ENCODE data around the gene ZGRF1.
A peak's percentile ranks its signal among the peaks of the same experiment; 100 is the strongest.
"Not testable (repeated sequence)": the region's sequence is repeated elsewhere in the genome, so short reads cannot be mapped to it uniquely, and the experiment has no call there.

ZGRF1 gene, protein sequence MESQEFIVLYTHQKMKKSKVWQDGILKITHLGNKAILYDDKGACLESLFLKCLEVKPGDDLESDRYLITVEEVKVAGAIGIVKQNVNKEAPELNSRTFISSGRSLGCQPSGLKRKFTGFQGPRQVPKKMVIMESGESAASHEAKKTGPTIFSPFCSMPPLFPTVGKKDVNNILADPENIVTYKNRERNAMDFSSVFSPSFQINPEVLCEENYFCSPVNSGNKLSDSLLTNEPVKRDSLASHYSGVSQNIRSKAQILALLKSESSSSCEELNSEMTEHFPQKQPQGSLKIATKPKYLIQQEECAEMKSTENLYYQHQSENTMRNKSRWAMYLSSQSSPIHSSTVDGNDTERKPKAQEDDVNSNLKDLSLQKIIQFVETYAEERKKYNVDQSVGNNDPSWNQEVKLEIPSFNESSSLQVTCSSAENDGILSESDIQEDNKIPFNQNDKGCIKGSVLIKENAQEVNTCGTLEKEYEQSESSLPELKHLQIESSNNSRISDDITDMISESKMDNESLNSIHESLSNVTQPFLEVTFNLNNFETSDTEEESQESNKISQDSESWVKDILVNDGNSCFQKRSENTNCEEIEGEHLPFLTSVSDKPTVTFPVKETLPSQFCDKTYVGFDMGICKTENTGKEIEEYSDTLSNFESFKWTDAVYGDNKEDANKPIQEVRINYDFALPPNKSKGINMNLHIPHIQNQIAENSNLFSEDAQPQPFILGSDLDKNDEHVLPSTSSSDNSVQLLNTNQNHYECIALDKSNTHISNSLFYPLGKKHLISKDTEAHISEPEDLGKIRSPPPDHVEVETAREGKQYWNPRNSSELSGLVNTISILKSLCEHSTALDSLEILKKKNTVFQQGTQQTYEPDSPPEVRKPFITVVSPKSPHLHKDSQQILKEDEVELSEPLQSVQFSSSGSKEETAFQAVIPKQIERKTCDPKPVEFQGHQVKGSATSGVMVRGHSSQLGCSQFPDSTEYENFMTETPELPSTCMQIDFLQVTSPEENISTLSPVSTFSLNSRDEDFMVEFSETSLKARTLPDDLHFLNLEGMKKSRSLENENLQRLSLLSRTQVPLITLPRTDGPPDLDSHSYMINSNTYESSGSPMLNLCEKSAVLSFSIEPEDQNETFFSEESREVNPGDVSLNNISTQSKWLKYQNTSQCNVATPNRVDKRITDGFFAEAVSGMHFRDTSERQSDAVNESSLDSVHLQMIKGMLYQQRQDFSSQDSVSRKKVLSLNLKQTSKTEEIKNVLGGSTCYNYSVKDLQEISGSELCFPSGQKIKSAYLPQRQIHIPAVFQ (N-terminal part only)

DNA sequence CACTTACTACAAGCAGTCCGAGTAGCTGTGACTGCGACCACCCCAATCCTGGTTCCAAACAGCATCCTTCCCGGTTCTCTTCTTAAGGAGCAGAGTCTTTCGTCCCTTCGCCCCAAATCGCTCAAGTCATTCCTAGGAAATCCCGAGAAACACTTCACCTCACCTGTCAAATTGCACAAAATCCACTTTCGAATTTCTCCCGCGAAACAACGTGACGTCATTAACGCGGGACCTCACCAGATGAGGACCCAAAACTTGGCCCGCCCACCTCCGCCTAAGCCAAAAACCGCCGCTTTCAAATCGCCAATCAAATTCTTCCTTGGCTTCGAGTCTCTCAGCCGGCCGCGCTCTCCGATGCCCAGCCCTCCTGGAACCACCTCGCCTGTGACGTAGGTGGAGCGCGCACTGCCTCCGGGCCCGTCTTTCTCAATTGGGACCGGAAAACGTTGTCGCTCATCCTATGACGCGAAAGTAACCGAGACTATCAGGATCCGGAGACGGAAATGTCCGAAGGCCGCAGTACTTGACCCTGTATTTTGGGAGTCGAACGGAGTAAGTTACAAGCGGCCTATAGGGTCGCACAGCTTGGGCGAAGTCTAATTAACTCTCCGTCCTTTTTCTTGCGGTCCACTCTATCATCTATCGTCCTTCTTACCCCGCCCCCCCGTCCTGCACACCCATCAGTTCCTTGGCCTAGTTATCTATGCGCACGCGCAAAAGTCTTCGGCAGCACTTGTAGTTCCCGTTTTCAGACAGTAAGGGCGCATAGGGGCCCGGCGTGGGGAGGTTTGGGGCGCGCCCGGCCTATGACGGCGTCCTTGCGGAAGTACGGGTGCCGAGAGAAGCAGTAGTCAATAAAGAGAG is at the start of gene ZGRF1, which contains the start of gene LARP7:
TSS of gene ZGRF1 (minus strand) at position 222 of the 864 bp plus-strand sequence. CDS start 3,733 bp downstream, outside the sequence.
TSS of gene LARP7 (plus strand) at position 456 of the 864 bp plus-strand sequence. CDS start 7,527 bp downstream, outside the sequence.
- DNase-seq: peak; percentile 23

DNA sequence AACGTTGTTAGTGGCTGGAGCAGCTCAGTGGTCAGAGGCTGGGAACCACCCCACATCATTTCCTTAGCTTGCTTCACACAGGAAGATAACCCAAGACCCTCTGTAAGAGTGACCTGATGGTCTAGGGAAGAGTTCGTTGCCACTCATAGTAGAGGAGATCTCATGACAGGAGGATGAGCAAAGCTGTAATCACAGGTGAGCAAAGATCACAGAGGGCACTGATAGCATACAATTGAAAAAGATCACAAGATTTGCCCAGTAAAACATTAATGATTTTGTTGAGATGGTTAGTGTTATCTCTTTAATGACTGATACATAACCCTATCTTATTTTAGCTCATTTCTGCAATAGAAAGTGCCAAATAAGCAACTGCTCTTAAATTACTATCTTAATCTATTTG is 44.3 kb upstream of the ZGRF1 start:
- DNase-seq: no peak

DNA sequence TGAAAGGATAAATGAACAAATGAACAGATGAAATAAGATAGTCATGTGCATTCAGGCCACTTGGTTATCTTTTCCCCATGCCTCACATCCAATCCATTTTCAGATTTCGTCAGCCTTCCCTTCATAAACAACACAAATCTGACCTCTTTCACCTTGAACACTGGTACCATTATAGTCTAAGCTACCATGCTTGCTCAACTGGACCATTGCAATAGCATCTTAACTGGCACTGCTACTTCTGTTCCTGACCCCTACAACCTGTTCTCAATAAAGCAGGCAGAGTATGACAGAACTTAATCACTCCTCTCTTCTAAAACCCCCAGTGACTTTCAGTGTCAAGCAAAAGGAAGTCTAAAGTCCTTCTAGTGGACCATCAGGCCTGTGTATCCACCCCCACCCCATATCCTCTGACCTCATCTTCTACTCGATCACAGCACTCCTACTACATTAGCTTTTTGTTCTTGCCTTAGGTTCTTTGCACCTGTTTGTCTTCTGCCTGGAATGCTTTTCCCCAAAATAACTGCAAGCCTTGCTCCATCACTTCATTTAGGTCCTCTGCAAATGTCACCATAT is 40.9 kb upstream of the ZGRF1 start:
- no peak for DNase-seq

DNA sequence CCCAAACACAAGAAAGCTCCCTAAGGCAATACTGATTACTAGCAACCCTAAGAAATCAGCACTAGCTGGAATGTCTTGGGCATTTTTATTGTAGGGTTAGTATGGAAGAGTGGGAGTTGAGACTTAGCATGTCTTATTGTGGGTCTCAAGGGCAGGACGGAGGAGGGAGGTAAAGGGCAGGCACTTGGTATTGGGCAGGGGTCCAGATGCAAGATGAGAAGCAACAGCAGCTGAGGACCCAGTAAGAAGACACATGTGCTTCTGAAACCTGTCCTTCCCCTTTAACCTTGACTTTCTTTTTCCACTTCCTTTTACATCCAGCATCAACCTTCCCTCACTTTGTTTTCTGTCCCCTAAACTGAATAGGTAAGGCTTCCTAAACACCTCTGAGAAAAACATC is 37.7 kb upstream of the ZGRF1 start:
- no peak for DNase-seq

DNA sequence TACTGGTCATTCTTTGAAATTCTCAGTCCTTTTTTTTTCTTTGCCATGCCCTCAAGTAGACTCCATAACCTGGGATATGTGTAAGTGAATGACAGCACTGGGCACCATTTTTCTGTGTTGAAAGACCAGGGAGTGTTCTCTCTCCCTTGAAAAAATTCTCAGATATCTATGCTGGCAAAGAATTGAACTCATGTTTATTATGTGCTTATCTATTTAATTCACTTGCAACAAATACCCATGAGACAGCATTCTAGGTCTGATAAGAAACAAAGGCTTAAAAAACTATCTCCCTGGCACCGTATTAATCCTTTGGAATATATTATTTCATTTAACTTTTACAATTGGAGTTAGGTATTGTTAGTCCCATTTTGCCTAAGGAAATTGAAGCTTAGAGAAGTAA is 37.0 kb upstream of the ZGRF1 start:
- no peak for DNase-seq

DNA sequence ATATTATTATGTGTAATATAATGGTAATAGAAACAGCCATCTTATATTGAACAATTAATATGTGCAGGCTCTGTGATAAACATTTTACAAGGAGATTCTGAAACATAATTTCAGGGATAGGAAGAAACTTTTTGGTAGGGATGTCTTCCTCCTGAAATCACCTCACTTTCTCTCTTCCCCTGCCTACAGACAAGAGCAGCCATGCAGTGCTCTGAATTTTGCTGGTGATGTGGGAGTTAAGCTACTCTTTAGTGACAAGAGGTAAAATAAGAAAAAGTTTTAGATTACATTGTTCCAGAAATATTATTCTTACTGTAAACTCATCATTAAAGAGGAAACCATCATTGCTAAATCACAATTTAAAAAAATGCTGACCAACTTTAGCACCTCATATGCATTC is 36.4 kb upstream of the ZGRF1 start:
- no peak for DNase-seq

DNA sequence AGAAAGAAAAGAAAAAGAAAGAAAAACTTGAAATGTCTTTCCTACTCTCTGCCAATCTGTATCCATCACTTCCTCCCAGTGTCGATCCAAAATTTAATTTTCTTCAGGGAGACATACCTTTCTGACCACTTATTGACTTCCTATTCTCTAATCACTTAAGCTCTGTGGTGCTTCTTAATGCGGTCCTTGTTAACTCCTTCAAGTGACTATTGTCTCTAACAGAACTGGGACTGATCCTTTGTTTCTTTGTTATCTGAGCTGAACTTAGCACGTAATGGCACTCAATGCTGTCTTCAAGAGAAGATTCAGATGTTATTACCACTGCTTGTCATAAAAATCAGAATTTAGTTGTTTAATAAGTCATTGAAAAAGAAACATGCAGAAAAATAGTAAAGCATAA is 31.4 kb upstream of the ZGRF1 start:
- no peak for DNase-seq

DNA sequence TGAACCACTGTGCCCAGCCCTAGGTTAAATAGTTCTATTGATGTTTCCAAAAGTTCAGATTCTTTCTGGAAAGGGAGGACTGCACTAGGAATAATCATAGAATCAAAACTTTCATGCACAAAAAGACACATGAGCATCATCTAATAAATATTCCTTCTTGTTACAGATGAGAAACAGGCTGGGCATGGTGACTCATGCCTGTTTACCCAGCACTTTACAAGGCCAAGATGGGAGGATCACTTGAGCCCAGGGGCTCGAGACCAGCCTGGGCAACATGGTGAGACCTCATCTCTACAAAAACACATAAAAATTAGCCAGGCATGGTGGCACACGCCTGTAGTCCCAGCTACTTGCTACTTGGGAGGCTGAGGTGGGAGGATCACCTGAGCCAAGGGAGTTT is 27.9 kb upstream of the ZGRF1 start:
- DNase-seq: no peak

DNA sequence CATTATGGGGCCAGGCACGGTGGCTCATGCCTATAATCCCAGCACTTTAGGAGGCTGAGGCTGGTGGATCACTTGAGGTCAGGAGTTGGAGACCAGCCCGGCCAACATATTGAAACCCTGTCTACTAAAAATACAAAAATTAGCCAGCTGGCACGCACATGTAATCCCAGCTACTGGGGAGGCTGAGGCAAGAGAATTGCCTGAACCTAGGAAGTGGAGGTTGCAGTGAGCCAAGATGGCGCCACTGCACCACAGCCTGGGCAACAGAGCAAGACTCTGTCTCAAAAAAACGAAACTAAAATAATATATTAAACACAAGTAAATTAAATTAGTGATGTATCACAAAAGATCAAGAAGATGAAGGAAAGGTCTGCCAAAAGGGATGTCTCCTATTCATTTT is 19.4 kb upstream of the ZGRF1 start:
- not testable (repeated sequence) for DNase-seq

DNA sequence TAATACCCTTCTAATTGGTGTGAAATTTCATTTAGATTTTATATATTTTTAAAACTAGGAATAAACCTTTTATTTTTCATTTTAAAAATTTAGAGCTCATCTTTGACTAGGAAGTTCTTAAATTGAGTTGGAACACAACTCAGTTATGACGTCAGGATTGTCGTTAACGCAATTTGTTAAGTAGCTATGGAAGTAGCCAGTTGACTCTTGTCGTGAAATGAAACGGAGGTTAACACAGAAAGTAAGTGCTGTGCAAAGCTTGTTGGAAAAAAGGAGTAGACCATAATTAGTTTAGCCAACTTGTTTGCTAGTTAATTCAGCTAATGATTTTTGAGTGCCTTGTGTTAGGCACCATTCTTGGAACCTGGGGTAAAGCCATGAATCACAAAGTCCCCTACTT is 18.6 kb upstream of the ZGRF1 start:
- DNase-seq: no peak

DNA sequence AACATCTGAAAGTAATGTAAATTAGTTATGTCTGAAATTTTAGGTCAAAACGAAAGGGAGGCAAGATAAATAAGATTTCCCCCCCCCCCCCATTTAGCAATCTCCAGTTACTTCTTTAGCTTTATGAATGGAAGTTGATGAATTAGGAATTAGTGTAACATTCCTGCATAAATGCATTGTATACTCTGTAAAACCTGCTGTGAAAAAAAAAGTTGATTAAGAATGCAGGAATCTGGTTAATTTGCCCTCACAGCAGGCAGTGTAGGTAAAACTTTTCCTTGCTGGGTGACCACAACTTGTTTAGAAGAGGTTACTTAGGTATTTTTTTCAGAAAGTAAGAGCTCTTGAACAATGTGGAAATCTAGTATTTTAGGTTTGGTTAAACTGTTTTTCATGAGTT is 15.5 kb upstream of the ZGRF1 start:
- no peak for DNase-seq

DNA sequence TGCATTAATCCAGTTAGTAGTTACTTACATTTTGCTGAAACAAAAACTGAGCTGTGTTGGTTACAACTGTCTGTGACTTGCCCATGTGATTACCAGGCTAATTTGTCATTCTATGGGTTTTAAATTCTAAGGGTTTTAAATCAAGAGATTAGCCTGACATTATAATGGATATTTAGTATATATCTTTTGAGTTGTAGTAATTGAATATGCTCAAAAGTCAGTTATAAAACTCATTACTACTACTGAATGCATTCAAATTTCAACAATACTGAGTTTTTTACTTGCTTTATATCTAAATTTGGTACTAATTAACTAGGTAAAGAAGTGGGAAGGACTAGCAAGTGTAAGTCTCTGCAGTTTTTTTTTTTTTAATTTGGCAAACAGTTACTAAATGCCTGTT is 14.9 kb upstream of the ZGRF1 start:
- no peak for DNase-seq

DNA sequence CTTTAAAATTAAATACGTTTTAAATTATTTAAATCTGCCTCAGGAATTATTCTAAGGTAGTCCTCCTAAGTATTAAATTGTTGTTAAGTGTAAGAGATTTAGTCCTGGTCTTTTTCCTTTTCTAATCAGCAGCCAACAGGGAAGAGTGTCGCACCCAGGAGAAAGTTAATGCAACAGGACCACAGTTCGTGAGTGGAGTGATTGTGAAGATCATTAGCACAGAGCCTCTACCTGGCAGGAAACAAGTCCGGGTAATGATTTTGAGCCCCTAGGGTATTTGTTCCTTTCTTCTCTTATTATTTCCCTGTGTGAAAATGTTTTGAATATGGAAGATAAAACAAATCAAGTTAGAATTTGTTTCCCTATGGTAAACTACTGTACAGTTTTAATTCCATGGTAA is 13.6 kb upstream of the ZGRF1 start:
- DNase-seq: no peak

DNA sequence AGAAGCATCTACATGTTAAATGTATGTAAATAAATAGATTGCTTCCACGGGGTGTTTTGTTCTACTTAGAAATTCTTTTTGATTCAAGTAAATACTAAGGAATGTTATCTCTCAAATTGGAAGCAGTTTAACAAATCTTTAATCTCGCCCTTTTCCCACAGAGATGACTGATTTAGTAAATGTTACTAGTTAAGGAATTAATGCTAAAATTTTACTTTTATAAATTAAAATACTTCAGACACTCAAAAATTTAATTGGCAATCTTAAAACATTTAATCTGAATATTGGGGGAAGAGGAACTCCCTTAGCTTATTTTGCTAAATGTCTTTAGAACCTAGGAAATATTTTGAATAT is 12.3 kb upstream of the ZGRF1 start:
- no peak for DNase-seq

DNA sequence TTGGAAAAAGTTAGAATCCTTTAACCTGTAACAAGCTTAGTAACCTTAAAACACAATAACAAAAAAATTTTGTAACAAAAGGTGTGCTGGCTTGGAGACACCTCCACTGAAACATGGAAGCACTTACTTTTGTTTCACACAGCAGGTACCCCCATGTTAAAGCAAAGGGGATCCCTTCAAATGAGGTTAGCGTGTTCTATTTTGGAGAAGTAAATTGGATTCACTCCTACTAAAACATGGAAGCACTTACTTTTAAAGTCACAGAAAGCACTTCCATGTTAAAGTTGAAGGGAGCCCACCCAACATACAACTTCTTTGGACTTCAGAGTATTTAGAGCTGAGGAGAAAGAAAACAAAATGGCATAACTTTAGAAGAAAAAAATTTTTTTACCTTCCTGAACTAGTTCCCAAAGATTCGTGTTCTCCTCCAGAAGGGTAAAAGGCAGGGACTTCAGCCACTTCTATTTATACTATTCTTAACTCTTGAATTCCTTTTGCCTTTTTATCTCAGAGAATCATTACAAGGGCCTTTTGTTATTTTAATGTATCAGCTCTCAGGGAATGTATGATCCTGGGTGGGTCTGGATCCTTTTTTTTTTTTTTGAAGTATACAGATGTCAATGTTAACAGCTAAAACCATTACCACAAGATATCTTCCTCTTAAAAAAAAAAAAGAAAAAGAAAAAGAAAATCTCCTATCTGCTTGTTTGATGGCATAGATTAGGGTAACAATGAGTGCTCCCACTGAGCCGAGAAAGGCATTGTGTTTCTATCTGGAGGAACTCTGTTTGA is 11.8 kb upstream of the ZGRF1 start:
- DNase-seq: no peak

DNA sequence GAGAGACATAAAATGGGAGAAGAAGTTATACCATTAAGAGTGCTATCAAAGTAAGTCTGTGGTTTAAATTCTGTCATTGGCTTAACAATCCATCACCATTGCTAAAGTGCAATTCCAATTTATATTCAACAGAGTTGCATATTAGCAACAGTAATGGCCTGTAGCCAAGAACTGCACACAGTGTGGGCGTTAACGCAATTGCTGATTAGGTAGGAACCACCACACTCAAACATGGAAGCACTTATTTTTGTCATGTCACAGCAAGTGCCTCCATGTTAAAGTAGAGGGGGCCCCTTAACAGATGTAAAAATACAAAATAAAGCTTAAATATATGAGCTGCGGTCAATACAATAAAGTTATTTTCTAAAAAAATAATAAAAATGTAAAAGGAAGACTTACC is 11.1 kb upstream of the ZGRF1 start:
- no peak for DNase-seq

DNA sequence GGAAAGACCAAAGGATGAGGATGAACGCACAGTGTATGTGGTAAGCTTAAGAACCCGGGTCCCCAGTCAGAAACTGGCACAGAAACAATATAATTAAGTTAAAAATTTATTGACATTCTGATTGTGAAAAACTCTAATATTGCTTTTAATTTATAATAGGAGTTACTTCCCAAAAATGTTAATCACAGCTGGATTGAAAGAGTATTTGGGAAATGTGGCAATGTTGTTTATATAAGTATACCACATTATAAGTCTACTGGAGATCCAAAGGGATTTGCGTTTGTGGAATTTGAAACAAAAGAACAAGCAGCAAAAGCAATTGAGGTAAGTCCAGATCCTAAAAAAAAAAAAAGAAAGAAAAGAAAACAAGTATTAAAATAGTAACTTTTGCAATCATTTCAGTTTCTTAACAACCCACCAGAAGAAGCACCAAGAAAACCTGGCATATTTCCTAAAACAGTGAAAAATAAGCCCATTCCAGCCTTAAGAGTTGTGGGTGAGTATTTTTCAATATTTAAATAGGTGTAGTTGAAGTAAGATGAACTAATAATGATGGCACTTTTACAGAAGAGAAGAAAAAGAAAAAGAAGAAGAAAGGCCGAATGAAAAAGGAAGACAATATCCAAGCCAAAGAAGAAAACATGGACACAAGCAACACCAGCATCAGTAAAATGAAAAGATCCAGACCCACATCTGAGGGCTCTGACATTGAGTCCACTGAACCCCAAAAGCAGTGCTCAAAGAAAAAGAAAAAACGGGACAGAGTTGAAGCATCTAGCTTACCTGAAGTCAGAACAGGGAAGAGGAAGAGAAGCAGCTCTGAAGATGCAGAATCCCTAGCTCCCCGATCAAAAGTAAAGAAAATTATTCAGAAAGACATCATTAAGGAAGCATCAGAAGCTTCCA is 10.2 kb upstream of the ZGRF1 start:
- DNase-seq: no peak

DNA sequence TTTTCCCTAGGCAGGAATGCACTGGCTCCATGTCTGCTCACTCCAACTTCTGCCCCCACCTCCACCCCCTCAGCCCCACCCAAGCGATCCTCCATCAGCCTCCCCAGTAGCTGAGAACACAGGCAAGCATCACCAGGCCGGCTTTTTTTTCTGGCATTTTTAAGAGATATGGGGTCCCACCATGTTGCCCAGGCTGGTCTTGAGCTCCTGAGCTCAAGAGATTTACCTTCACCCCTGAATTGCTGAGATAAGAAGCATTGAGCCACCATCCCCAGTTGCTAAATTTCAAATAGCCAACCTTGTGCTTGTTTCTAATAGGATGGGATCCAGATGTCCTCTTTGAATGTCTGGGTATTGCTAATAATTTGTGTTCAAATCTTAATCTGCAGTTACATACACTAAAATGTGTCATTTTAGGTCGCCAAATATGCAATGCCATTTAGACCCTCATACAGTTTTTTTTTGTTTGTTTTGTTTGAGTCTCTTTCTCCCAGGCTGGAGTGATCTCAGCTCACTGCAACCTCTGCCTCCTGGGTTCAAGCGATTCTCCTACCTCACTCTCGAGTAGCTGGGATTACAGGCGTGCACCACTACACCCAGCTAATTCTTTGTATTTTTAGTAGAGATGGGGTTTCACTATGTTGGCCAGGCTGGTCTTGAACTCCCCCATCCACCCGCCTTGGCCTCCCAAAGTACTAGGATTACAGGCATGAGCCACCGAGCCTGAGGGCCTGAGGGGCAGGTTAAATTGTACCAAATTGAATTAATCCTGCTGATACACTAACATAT is 9.0 kb upstream of the ZGRF1 start:
- no peak for DNase-seq
